Naive thymus-derived CD8-positive, alpha-beta T cell (primary cell): ENCODE measurements around the gene EYS. TPM values are rescaled to one million over a fixed set of nuclear protein-coding genes. Genes with fewer than 3 reads are reported as not detected.

ENCODE experiments used
- ATAC-seq, 2 donors: fragments of 150-1000 bp; cut with Tn5 transposase in 1 of 2; sonication (Bioruptor Pico), chemical (Tn5 transposase) in 1 of 2; 1 replicate in 1 of 2; 2 replicates in 1 of 2; pipeline ENCODE4 v1.10.0; 2021; ENCODE audit warnings: mild to moderate bottlenecking in 2 of 2, moderate library complexity in 2 of 2
- POLR2A ChIA-PET: fragments of 350-600 bp; sonication (Branson Sonifier 250); formaldehyde crosslinking; loops from one replicate; lab custom pipeline; 2021; ENCODE audit warnings: antibody characterized with exemption; lab: Charles Lee
- DNase-seq, 10 donors: peaks; one replicate each; pipeline versions ENCODE4 v3.0.0 to v3.0.0-alpha.2; 2020 to 2022
- H3K27ac Mint-ChIP-seq, 10 donors: one replicate each; pipeline ENCODE4 v1.8.0; 2020 to 2022; ENCODE audit warnings: mild to moderate bottlenecking in 10 of 10, mixed read lengths in 10 of 10, moderate library complexity in 4 of 10, inconsistent platforms in 1 of 10
- H3K27me3 Mint-ChIP-seq, 5 donors: one replicate each; pipeline ENCODE4 v1.8.0; 2021 to 2022; ENCODE audit warnings: mixed read lengths in 5 of 5
- H3K36me3 Mint-ChIP-seq, 3 donors: one replicate each; pipeline ENCODE4 v1.8.0; 2020 to 2022; ENCODE audit warnings: mixed read lengths in 3 of 3, mild to moderate bottlenecking in 2 of 3, inconsistent platforms in 1 of 3
- H3K4me1 Mint-ChIP-seq, 4 donors: one replicate each; pipeline ENCODE4 v1.8.0; 2021 to 2022; ENCODE audit warnings: mixed read lengths in 4 of 4
- H3K4me3 Mint-ChIP-seq, 10 donors: one replicate each; pipeline ENCODE4 v1.8.0; 2020 to 2022; ENCODE audit warnings: mild to moderate bottlenecking in 10 of 10, mixed read lengths in 10 of 10, moderate library complexity in 6 of 10, inconsistent platforms in 1 of 10
- H3K9me3 Mint-ChIP-seq, 9 donors: one replicate each; pipeline ENCODE4 v1.8.0; 2020 to 2022; ENCODE audit warnings: mixed read lengths in 9 of 9, mild to moderate bottlenecking in 3 of 9, inconsistent platforms in 1 of 9, moderate library complexity in 1 of 9
- polyA plus RNA-seq, 3 donors: library from polyadenylated mRNA; unstranded; fragments of 300-500 nt; fragmentation: Illumina TruSeq; gene quantifications; one replicate each; pipeline ENCODE4 v1.2.3, GENCODE V29; 2021
- total RNA-seq, 8 experiments: library from RNA in 2 of 8; stranded (reverse) in 2 of 8; gene quantifications; one replicate each; pipeline ENCODE4 v1.2.3 and lab custom pipeline; 2021 to 2026

Gene EYS
- total and polyA plus RNA-seq, 5 experiments from 2014 or later, result 0.07 to 0.09 TPM; not detected in 3

DNA sequence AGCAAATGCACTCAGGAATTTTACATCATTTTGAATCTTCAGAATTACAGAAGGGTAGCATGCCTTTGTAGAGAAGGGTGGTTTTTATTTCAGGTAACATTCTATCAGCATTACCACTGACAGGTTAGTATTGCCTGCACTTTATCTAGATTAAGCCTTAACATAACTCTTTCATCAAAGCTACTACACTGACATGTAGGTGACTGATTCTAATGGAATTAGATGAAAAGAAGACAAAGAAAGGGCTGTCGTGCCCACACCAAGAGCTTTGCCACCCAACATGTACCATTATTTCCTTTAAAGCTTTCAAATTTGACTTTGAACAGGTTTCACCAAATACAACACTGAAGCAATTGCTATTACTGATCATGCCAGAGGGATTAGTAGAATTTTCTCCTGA is 551.9 kb downstream of the EYS start:
- Mint-ChIP-seq H3K4me1 (no peaks in the 10 kb centered on the region), H3K27ac (no peak overlapping the region)
- POLR2A ChIA-PET, result no interaction called here

GRCh38 chr6:65149841-65150240 is 557.2 kb downstream of the EYS start:
- H3K9me3 Mint-ChIP-seq, result peaks cover 3 to 22% (median 8%) of the 10 kb centered on the region in 9 donors
- DNase-seq (no peak), ATAC-seq (no peak)
- no peak overlapping the region for H3K27ac Mint-ChIP-seq
- no peak overlapping the region for H3K4me3 Mint-ChIP-seq
- H3K27me3 Mint-ChIP-seq, result no peaks in the 10 kb centered on the region
- H3K4me1 Mint-ChIP-seq, result no peaks in the 10 kb centered on the region
- H3K36me3 Mint-ChIP-seq, result no peaks in the 10 kb centered on the region
- POLR2A ChIA-PET, result no interaction called here

More for the DNA sequence above, 551.9 kb downstream of the EYS start:
- DNase-seq (no peak), ATAC-seq (no peak)
- Mint-ChIP-seq H3K36me3 (no peaks in the 10 kb centered on the region), H3K27me3 (no peaks in the 10 kb centered on the region), H3K9me3 (peaks cover 0 to 40% (median 7%) of the 10 kb centered on the region in 9 donors), H3K4me3 (no peak overlapping the region)

DNA sequence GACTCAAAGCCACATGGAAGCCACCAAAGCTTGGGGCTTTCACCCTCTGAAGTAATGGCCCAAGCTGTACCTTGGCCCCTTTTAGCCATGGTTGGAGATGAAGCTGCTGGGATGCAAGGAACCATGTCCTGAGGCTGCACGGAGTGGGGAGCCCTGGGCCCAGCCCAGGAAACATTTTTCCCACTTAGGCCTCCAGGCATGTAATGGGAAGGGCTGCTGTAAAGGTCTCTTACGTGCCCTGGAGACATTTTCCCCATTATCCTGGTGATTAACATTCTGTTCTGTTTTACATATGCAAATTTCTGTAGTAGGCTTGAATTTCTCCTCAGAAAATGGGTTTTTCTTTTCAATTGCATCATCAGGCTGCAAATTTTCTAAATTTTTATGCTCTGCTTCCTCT is 558.2 kb downstream of the EYS start:
- H3K4me1 Mint-ChIP-seq, result no peaks in the 10 kb centered on the region

DNA sequence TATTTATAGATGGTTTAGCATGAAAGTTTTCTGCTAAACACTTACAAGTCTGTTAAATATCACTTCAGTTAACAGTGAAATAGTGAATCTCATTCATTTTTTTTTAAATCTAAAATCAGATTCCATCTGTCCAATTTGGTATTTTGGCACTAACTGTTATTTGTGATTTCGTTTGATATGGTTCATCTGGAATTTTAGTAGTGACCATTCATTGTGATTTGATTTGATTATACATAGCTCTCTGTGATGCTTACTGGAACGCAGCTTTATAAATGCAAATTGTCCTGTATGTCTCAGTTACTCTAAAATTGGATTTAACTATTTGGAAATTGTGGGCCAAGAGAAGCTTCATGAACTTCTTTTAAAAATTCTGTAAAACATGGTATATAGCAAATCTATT is 571.5 kb downstream of the EYS start:
- Mint-ChIP-seq H3K9me3 (peaks cover 5 to 62% (median 16%) of the 10 kb centered on the region in 9 donors), H3K4me3 (no peak overlapping the region), H3K27me3 (no peaks in the 10 kb centered on the region), H3K27ac (no peak overlapping the region), H3K4me1 (no peaks in the 10 kb centered on the region), H3K36me3 (peaks cover 0 to 8% (median 0%) of the 10 kb centered on the region in 3 donors)
- POLR2A ChIA-PET, result no interaction called here
- ATAC-seq, result no peak
- no peak for DNase-seq

More for the DNA sequence above, 558.2 kb downstream of the EYS start:
- no peak overlapping the region for H3K27ac Mint-ChIP-seq
- POLR2A ChIA-PET, result no interaction called here
- no peak for DNase-seq
- peaks cover 3 to 22% (median 8%) of the 10 kb centered on the region in 9 donors for H3K9me3 Mint-ChIP-seq
- no peak overlapping the region for H3K4me3 Mint-ChIP-seq
- no peak for ATAC-seq
- no peaks in the 10 kb centered on the region for H3K27me3 Mint-ChIP-seq
- no peaks in the 10 kb centered on the region for H3K36me3 Mint-ChIP-seq

DNA sequence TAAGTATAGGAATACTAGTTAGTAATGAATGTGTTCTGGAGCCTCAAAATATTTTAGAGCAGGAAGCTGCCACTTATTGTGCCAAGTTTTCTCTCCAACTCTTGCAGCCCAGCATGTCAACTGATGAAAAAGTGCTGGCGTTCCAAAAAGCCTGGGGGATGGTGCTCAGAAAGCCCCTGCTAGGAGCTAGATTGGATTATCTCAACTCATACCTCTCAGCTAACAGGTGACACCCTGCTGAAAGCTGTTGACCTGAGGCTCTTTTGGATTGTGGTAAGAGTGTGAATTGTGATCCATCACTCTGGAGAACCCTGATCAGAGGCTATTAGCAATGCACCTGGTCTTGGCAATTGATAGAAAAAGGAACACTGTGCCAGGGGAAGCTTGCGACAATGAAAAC is 580.4 kb downstream of the EYS start:
- POLR2A ChIA-PET, result no interaction called here
- H3K4me1 Mint-ChIP-seq, result no peaks in the 10 kb centered on the region
- no peak overlapping the region for H3K27ac Mint-ChIP-seq
- H3K27me3 Mint-ChIP-seq, result no peaks in the 10 kb centered on the region
- H3K36me3 Mint-ChIP-seq, result peaks cover 0 to 4% (median 0%) of the 10 kb centered on the region in 3 donors
- ATAC-seq (no peak), DNase-seq (no peak)
- H3K4me3 Mint-ChIP-seq, result no peak overlapping the region
- peaks cover 2 to 34% (median 5%) of the 10 kb centered on the region in 9 donors for H3K9me3 Mint-ChIP-seq

DNA sequence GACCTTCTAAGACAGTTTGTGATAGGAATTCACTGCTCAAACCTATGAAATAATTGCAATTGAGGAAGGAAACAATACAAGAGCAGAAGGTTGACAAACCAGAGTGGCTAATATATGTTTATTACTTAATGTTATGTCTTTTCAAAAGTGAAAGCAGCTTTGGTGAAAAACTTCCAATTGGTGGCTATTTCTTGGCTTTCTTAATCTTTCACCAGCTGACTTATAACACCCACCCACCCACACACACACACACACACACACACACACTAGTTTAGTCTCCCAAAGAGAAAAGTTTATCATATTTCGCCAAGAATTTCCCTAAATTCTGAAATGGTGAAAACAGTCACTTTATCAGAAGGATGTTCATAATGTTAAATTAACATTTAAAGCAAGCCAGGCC is 583.5 kb downstream of the EYS start:
- Mint-ChIP-seq H3K4me1 (no peaks in the 10 kb centered on the region), H3K36me3 (no peaks in the 10 kb centered on the region), H3K9me3 (peaks cover 0 to 30% (median 10%) of the 10 kb centered on the region in 9 donors), H3K4me3 (no peak overlapping the region), H3K27ac (no peak overlapping the region), H3K27me3 (no peaks in the 10 kb centered on the region)
- ATAC-seq (no peak), DNase-seq (no peak)
- POLR2A ChIA-PET, result no interaction called here

DNA sequence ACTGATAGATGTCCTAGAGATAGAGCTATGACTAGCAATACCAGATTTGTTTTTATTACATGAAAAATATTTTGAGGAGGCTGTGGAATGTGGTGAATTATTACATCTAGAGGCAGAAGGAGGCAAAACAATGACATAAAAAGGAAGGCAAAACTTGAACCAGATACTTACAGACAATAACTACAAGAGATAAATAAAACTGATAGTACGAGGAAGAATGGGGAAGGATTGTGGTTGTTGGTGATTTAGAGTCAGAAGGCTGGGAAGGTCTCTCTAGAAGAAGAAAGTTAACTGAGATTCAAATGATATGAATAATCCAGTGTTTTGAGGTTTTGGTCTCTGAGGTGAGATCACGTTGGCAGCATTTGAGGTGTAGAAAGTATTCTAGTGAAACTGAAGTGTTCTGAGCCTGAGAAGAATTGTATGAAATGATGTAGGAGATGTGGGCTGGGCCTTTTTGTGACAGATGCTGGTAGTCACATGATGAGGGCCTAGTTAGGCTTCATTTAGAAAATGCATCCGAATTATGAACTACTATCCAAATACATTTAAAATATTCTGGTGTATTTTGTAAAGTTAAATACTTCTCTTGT is 589.1 kb downstream of the EYS start:
- Mint-ChIP-seq H3K27me3 (no peaks in the 10 kb centered on the region), H3K36me3 (no peaks in the 10 kb centered on the region), H3K4me1 (no peaks in the 10 kb centered on the region), H3K9me3 (peaks cover 0 to 31% (median 11%) of the 10 kb centered on the region in 9 donors), H3K4me3 (no peak overlapping the region), H3K27ac (no peak overlapping the region)
- POLR2A ChIA-PET, result no interaction called here
- no peak for ATAC-seq
- DNase-seq, result no peak

DNA sequence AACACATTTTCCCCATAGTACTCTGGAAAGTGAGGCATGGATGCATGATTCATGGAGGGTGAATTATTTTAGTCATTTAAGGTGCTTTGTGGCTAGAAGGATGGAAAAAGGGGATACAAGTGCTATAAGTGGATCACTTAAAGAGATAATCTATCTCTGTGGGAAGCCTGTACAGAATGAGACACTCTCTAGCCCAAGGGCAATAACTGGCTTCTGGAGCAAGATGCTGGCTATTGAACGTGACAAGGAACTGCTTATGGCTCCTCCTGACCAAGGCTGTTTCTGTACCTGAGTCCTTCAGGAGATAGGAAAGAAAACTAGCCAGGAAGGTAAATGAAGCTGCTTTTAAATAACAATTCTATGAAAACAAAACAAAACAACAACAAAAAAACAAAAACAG is 590.7 kb downstream of the EYS start:
- H3K36me3 Mint-ChIP-seq, result no peaks in the 10 kb centered on the region
- DNase-seq, result no peak
- H3K9me3 Mint-ChIP-seq, result peaks cover 0 to 25% (median 8%) of the 10 kb centered on the region in 9 donors
- no peak overlapping the region for H3K27ac Mint-ChIP-seq
- H3K4me3 Mint-ChIP-seq, result no peak overlapping the region
- no peaks in the 10 kb centered on the region for H3K4me1 Mint-ChIP-seq
- ATAC-seq, result no peak
- H3K27me3 Mint-ChIP-seq, result no peaks in the 10 kb centered on the region
- POLR2A ChIA-PET, result no interaction called here

GRCh38 chr6:65113581-65113980 is 593.4 kb downstream of the EYS start:
- Mint-ChIP-seq H3K4me3 (no peak overlapping the region), H3K36me3 (no peaks in the 10 kb centered on the region), H3K9me3 (peaks cover 0 to 17% (median 7%) of the 10 kb centered on the region in 9 donors), H3K4me1 (no peaks in the 10 kb centered on the region), H3K27ac (no peak overlapping the region), H3K27me3 (no peaks in the 10 kb centered on the region)
- DNase-seq, result no peak
- POLR2A ChIA-PET, result no interaction called here
- no peak for ATAC-seq

GRCh38 chr6:65112435-65112834 is 594.6 kb downstream of the EYS start:
- Mint-ChIP-seq H3K27me3 (no peaks in the 10 kb centered on the region), H3K36me3 (no peaks in the 10 kb centered on the region), H3K9me3 (peaks cover 0 to 25% (median 4%) of the 10 kb centered on the region in 9 donors), H3K4me1 (no peaks in the 10 kb centered on the region), H3K27ac (no peak overlapping the region), H3K4me3 (no peak overlapping the region)
- DNase-seq (no peak), ATAC-seq (no peak)
- POLR2A ChIA-PET, result no interaction called here

- Mint-ChIP-seq H3K27ac (no peak overlapping the region), H3K27me3 (no peaks in the 10 kb centered on the region), H3K4me3 (no peak overlapping the region), H3K36me3 (no peaks in the 10 kb centered on the region), H3K9me3 (peaks cover 0 to 25% (median 3%) of the 10 kb centered on the region in 9 donors), H3K4me1 (no peaks in the 10 kb centered on the region)
- ATAC-seq, result no peak
- DNase-seq, result no peak
- POLR2A ChIA-PET, result no interaction called here
Observed at GRCh38 chr6:65110031-65110430, 597.0 kb downstream of the EYS start.

- Mint-ChIP-seq H3K27ac (no peak overlapping the region), H3K4me3 (no peak overlapping the region), H3K9me3 (peaks cover 0 to 18% (median 6%) of the 10 kb centered on the region in 9 donors), H3K27me3 (no peaks in the 10 kb centered on the region), H3K36me3 (no peaks in the 10 kb centered on the region), H3K4me1 (no peaks in the 10 kb centered on the region)
- ATAC-seq (no peak), DNase-seq (no peak)
- POLR2A ChIA-PET, result no interaction called here
Observed at GRCh38 chr6:65098349-65098748, 608.7 kb downstream of the EYS start.

GRCh38 chr6:65091561-65091960 is 615.5 kb downstream of the EYS start:
- Mint-ChIP-seq H3K4me3 (no peak overlapping the region), H3K4me1 (no peaks in the 10 kb centered on the region), H3K36me3 (no peaks in the 10 kb centered on the region), H3K9me3 (peaks cover 9 to 19% (median 18%) of the 10 kb centered on the region in 9 donors), H3K27me3 (no peaks in the 10 kb centered on the region), H3K27ac (no peak overlapping the region)
- ATAC-seq, result no peak
- POLR2A ChIA-PET, result no interaction called here
- no peak for DNase-seq

- no peaks in the 10 kb centered on the region for H3K4me1 Mint-ChIP-seq
- ATAC-seq (no peak), DNase-seq (no peak)
- peaks cover 6 to 25% (median 16%) of the 10 kb centered on the region in 9 donors for H3K9me3 Mint-ChIP-seq
- H3K27ac Mint-ChIP-seq, result no peak overlapping the region
- no peaks in the 10 kb centered on the region for H3K27me3 Mint-ChIP-seq
- POLR2A ChIA-PET, result no interaction called here
- no peaks in the 10 kb centered on the region for H3K36me3 Mint-ChIP-seq
- H3K4me3 Mint-ChIP-seq, result no peak overlapping the region
Observed at GRCh38 chr6:65088575-65088974, 618.5 kb downstream of the EYS start.
